WI38 (cell line): Measurements from ENCODE around the gene ABCB9.

Experiments
- H3K4me3 ChIP-seq: 2 replicates; pipeline ENCODE4 v1.5.1; 2011; ENCODE audit warnings: low read depth, mild to moderate bottlenecking, control low read depth, low read length
- TF ChIP-seq, protein P1 (sequence below): IDR thresholded peaks from 2 replicates; pipeline ENCODE4 v1.5.1; 2012; ENCODE audit warnings: low read depth, mild to moderate bottlenecking, control low read depth, low read length

Gene ABCB9

DNA sequence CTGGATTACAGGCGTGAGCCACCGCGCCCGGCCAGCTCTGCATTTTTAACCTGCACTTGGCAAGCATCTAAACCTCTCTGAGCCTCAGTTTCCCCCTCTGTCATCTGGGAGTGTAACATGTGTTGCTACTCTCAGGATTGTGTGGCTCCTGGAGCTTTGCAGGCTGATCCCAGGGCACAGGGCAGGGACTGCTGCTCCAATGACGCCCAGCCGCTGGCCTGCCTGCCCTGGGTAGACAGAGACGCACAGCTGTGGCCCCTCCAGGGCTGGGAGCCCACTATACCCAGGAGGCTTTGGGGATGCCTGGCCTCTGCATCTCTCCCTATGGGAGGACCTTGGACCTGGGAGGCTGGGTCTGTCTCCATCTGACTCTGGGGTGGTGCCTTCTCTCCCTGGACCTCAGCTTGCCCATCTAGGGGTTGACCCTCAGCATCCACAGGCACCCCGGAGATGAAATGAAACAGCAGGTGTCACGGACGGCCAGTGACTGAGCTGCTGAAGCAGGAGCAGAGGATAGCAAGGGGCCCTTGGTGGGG, 27.9 kb upstream of the ABCB9 start:
- no peak overlapping the region for H3K4me3 ChIP-seq
- TF ChIP-seq, protein P1, sequence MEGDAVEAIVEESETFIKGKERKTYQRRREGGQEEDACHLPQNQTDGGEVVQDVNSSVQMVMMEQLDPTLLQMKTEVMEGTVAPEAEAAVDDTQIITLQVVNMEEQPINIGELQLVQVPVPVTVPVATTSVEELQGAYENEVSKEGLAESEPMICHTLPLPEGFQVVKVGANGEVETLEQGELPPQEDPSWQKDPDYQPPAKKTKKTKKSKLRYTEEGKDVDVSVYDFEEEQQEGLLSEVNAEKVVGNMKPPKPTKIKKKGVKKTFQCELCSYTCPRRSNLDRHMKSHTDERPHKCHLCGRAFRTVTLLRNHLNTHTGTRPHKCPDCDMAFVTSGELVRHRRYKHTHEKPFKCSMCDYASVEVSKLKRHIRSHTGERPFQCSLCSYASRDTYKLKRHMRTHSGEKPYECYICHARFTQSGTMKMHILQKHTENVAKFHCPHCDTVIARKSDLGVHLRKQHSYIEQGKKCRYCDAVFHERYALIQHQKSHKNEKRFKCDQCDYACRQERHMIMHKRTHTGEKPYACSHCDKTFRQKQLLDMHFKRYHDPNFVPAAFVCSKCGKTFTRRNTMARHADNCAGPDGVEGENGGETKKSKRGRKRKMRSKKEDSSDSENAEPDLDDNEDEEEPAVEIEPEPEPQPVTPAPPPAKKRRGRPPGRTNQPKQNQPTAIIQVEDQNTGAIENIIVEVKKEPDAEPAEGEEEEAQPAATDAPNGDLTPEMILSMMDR, result no peak

DNA sequence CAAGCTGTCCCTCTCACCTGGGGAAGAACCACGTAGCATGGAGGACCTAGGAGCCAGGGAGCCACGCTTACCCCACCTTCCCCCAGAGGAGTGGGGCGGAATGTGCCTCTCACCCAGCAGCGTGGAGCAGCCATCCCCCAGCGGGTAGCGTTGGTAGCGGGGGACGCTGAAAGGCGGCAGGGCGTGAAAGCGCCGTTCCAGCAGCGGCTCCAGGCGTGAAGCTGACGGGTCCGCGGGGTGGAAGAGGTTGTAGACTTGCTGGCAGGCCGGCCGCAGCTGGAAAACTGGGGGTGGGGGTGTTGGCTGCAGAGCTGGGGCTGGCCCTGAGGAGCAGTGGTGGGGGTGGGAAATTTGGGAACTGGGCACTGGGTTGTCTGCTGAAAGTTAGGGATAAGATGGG, 26.1 kb upstream of the ABCB9 start:
- TF ChIP-seq, protein P1, result no peak

DNA sequence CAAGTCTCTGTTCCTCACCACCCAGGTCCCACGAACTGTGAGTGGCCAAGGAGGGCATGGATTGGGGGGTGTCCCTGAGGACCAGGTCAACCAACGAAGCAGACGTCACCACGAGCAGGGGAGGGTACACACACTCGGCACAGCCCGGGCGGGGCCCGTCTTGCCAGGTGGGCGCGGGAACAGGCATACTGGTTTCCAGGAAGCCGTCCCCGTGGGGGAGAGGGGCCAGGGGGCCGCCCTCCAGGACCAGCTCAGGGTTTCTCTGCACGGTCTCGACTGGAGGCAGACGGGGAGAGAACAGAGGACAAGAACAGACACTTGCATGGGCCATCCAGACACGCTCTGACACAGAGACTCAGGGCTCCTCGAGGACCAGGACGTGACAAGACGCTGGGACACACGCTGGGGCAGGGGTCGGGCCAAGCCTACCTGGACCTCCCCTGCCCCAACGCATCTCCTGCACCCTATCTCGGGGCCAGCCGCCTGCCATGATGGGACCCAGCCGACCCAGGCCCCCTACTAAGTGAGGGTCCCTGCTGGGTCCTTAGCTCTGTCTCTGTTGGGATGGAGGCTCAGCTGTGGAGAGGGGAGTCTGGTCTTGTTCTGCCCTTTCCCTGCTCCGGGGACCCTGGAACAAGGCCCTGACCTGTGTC, 25.5 kb upstream of the ABCB9 start:
- H3K4me3 ChIP-seq, result no peak overlapping the region
- TF ChIP-seq, protein P1, result no peak

More for the DNA sequence above, 26.1 kb upstream of the ABCB9 start:
- no peak overlapping the region for H3K4me3 ChIP-seq

DNA sequence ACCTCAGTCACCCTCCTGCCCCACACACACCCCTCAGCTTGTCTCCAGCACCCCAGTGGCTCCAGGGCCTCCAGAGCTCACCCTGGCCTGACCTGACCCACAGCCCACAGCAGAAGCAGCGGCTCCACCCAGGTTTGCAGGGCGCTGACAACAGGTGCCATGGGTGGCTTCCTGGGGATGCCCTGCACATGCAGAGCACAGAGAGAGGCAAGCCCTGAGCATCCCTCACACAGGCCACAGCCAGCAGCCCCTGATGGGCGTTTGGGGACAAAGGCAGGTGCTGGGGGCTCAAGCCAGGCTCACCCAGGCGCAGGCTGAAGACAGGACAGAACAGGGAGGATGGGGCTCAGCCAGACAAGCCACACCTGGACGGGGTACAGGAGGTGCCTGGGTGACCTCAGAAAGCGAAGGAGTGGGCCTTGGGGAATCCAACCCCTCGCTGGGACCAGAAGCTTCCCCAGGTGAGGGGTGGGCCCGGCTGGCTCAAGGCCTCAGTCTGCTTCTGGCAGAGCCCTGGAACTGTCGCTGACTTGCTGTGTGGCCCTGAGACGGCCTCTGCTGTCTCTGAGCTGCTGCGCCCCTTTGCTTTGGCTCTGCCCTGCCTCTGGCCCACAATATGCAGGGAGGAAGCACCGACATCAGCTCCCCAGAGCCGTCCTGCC, 24.8 kb upstream of the ABCB9 start:
- TF ChIP-seq, protein P1, result no peak
- no peak overlapping the region for H3K4me3 ChIP-seq

DNA sequence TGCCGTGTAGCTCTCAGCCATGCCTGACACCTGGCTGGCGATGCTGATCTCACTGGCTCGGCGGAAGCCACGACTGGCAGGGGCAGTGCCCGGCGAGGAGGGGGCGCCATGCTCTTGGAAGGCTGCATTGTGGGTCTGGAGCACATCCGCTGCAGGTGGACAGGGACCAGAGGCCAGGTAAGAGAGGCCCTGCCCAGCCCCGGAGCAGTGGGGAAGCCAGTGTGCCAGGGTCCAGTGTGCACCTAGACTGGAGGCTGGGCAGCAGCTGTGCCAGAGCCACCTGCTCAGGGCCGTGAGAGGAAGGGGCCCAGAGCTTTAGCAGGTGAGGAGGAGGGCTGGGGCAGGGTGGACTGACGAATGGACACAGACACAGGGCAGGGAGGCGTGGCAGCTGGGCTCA, 24.3 kb upstream of the ABCB9 start:
- TF ChIP-seq, protein P1, result no peak
- no peak overlapping the region for H3K4me3 ChIP-seq

DNA sequence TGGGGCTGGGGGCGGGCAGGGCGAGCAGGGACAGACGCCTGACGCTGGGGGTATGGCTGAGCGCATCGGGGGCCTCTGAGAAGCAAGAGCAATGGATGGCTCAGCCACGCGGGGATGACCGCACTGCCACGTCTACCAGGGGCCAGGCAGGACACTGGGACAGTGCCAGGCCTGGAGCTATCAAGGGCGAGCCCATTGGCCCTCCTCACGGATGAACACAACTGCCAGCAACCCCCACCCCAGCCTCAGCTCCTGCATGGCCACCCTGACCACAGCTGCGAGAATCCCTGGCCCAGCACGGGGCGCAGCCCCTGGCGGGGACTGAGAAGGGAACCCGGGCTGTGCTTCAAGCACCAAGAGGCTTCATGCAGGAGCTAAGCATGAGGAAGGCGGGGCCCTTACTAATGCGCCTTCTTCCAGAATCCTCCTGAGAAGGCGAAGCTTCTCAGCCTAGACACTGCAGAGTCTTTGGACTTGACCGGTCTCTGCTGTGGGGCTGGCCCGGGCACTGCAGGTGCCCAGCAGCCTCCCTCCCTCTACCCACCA, 23.7 kb upstream of the ABCB9 start:
- TF ChIP-seq, protein P1, result no peak
- H3K4me3 ChIP-seq, result no peak overlapping the region
